CD4-positive, alpha-beta T cell treated with Interleukin-12 subunit alpha and Interleukin-12 subunit beta, for 1 hour (primary cell): ENCODE measurements around the gene ALKBH4.
"Not testable (repeated sequence)": the region's sequence is repeated elsewhere in the genome, so short reads cannot be mapped to it uniquely, and the experiment has no call there.

Source experiments
- DNase-seq: peaks from one replicate; pipeline ENCODE4 v3.0.0-alpha.2; 2020

The ALKBH4 gene

DNA sequence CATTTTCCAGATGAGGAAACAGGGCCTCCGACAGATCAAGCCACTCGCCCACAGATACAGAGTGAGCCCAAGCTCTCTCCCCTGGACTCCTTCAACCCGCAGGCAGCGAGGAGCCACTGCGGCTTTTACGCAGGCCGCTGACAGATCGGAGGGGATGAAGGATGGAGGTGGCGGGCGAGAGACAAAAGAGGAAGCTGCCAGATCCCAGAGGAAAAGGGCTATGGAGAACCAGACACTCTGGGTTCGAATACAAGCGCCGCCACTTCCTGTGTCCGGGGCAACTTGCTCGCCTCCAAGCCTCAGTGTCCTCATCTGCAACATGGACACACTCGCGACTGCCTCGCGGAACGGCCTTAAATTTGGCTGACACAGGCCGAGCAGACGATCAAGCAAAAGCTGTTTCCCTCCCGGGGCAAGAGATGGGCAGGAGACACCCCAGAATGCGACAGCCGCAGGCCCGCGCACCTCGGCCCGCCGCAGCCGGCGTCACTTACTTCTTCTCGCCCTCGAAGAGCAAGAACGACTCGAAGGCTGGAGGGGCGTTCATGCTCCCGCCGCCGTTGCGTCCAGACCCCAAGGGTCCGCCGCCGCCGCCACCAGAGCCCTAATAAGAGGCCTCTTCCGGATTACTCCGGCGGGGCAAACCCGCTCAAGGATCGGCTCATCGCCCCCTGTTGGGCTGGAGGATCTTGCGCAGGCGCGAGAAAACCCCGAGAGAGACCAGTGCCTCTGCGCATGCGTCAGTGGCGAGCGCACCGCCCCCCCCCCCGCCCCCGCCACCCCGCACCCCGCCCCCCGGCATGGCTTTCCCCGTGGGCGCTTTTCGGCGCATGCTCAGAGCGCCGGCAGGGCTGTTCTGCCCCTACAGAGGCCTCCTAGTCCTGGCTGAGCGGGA, 13.9 kb upstream of the ALKBH4 start, which contains the start of gene POLR2J:
Gene POLR2J, minus strand, starts transcription at position 609 of the 895 bp plus-strand sequence. Its CDS starts 62 bp downstream, at position 547.
- peak; percentile 96 for DNase-seq

DNA sequence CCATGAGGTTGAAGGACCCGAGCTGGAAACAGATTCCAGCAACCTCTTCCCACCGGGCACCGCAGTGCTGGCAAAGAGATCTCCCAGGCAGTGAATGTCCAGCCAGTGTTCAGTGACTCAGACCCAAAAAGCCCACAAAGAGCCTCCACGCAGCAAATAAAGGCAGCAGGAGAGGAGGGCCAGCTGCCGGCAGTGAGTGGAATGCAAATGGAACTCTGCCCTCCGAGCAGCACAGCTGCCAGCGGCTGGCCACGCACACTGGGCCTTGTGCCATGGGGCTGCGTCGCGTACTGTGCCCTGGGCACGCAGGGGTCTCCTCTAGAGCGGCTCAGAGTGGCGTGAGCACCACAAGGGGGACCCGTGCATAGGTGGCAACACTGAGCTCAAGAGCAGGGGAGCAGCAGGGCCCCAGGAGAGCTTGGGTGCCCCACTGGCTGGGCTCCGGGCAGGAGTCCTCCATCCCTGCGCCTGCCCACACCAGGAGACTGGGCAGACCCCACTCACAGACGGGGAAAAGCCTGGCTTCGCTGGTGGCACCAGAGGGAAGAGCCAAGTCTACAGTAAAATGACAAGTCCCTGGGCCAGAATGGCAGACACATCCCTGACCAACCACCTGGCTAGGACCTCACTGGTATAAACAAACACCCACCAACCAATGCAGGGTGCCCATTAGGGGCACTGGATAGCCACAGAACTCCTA, 10.2 kb upstream of the ALKBH4 start:
- not testable (repeated sequence) for DNase-seq

DNA sequence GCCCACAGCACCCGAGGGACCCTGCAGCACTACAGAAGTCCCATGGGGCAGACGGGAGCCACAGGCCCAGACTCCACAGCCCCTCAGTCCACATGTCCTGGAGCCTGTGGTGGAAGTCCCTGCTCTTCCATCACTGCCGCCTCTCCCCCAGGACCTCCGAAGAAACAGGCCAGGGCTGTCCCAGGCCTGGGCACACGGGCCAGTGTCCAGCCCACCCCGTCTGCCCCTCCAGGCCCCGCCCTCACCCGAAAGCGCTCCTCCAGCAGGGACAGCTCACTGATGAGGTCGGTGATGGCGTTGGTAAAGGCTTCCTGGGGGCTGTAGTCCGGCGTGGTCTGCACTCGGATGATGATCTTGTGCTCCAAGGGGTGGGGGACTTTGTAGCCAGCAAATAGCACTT, 9.5 kb upstream of the ALKBH4 start:
- not testable (repeated sequence) for DNase-seq

DNA sequence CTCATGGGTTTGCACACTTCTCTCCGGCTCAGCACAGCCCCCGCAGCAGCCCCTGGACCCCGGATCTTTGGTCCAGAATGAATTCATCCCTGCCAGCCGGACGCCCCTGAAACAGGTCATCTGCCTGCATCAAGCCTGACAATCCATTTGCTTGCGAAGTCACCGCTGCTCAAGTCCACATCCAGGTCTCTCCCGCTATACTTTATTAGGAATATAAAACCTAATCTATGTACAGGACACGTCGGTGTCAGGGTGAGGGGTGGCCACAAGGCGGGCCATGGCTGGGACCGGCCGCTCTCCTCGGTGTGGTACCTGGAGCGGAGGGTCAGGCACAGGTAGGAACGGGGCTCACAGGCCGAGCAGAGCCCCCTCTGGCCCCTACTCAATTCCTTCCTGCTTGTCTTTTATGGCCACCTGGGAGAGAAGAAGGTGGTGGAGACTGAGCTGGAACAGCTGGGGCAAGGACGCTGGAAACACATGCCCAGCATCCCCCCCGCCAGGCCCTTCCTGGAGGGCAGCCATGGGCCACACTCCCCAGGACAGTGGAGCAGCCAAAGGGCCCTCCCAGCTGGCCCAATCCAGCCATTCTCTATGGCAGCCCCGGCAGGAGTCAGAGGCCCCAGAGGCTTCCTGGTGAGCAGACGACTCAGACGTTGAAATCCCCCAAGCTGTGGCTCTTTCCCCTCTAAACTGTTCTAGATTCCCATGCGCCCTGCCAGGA, 8.8 kb upstream of the ALKBH4 start:
- DNase-seq = no peak

DNA sequence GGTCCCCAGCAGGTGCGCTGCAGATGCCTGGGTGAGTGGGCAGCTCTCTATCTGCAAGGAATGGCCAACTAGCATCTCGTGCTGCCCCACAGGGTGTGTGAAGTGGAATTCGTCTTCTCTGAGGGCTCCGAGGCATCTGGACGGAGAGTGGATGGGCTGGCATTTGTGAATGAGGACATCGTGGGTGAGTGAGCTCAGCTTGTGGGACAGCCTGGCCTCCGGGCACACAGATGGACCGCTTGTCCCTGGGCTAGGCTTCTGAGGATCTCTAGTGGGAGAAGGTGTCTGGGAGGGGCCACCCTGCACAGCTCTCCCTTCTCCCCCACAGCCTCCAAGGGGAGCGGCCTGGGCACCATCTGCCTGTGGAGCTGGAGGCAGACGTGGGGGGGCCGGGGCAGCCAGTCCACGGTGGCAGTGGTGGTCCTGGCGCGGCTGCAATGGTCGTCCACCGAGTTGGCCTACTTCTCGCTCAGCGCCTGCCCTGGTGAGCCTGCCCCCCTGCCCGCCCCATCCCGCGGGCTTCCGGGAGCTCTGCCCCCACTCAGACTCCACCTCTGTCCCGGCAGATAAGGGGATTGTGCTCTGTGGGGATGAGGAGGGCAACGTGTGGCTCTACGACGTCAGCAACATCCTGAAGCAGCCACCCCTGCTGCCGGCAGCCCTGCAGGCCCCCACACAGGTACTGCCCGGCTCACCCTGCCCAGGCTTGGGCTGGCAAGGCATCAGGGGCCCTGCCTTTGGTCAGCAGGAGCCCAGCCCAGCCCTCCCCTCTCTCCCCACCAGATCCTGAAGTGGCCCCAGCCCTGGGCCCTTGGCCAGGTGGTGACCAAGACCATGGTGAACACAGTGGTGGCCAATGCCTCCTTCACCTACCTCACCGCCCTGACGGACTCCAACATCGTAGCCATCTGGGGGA, 7.7 kb upstream of the ALKBH4 start:
- DNase-seq = no peak

DNA sequence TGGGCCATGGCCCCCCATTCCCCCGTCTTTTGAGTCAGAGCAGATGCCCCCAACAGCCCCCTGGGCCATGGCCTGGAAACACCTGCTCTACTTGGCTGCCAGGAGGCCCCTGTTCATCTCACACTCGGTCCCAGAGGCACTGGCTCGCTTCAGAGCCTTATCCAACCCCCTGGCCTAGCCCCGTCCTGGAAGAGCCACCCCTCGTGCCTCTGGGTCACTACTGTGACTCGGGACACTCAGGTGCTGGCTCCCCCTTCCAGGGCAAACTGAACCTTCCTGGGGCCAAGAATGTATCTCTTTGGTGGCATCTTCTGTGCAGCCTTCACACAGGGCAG, 7.1 kb upstream of the ALKBH4 start:
- DNase-seq = no peak

DNA sequence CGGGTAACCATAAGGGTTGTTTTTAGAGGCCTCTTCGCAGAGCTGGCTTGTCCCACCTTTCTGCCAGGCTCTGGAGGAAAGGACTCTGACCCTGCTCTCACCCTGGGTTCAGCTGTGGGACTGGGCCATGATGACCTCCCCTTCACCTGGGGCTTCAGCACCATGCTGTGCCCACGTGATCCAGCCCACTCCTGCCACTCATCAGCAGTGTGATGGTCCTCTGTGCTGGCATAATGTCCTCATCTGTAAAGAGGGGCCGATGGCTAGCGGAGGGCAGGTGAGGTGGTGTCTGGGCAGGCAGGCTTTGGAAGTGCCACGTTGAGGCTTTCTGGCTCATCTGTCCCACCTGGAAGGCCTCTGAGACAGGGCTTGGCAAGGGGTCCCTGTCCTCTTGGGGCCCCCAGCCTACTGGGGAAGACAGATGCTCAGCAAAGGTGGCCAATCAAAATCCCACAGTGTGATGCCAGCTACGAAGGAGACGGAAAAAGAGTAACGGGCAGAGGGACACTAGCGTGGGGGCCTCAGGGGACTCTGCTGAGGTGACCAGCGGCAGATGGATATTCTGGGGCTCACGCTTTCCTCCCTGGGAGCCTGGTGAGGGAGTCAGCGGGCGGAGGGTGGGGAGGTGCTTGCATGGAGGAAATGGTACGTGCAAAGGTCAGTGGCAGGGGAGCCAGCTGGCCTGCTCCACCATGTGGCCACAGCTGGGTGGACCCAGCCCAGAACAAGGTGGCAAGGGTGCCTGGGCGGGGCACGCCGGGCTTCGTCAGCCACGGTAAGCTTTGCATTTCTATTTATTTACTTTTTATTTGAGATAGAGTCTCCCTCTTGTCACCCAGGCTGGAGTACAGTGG, 5.5 kb upstream of the ALKBH4 start:
- no peak for DNase-seq

DNA sequence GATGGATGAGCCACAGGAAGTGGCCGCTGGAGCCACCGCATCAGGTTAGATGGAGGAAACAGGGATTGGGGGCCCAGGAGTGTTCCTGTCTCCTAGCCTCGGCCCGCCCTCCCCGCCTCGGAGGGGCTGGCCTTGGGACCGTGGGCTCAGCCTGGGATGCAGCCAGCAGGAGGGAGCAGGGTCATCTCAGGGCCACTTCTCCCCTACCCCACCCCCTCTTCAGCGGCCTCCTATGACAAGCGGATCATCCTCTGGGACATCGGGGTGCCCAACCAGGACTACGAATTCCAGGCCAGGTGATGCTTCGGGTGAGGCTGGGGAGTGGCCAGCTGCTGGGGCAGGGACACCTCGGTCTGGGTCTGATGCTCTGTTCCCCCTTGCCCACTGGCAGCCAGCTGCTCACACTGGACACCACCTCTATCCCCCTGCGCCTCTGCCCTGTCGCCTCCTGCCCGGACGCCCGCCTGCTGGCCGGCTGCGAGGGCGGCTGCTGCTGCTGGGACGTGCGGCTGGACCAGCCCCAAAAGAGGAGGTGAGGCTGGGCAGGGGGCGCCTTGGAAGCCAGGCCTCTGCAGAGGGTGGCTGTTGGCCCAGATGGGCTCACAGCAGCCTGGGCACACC, 4.8 kb upstream of the ALKBH4 start:
- DNase-seq = no peak

DNA sequence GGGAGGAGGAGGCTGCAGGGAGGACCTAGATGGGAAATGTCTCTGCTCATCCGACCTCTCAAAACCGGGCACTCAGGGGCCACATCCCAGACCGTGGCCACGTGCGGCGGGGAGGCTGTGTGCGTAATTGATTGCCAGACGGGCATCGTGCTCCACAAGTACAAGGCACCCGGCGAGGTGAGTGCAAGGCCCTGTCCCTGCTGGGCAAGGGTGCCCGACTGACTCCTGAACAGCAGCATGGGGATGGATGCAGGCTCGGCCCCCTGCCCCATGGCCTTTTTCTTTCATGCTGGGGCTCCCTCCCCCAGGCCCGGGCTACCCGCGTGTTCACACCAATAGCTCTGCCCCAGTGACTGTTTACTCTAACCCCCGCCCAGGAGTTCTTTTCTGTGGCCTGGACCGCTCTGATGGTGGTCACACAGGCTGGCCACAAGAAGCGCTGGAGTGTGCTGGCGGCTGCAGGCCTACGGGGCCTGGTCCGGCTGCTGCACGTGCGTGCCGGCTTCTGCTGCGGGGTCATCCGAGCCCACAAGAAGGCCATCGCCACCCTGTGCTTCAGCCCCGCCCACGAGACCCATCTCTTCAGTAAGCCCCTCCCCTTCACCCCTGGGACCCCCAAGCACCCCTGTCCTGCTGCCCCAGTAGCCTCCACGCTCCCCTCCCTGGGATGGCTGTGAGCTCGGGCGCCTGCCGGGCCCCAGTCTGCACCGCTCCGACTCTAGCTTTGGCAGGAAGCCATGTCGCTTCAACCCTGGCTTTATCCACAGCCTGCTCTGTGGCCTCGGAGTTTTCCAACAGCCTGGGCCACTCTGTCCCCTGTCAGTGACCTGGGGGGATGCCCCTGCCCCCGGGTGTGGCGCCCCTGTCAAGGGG, 4.1 kb upstream of the ALKBH4 start:
- DNase-seq = no peak

DNA sequence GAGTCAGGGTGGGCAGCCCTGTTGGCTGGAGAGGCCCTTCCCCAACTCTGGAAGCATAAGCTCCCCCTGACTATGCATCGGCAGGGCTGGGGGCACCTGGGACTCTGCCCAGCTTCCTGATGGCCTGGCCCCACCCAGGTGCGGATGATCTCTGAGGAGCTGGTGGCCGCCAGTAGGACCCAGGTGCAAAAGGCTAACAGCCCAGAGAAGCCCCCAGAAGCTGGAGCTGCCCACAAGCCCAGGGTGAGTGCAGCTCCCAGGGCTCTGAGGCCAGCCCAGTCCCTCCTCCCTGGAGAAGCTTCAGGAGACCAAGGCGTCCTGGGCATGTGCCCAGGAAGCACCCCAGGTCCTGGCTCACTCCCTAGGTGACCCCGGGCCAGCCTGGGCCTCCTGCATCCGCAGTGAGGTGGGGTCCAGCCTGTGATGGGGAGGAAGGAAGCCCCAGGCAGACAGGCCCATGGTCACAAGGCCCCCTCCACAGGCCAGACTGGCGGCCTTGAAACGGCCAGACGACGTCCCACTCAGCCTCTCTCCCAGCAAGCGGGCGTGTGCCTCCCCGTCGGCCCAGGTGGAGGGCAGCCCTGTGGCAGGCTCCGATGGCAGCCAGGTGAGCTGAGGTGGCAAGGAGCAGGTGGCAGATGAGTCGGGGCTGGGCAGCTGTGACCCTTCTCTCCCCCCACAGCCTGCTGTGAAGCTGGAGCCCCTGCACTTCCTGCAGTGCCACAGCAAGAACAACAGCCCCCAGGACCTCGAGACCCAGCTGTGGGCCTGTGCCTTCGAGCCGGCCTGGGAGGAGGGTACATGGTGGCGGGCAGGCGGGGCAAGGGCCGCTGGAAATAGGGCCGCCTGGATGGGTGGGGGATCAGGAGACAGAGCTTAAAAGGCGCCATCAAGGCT, 3.2 kb upstream of the ALKBH4 start:
- no peak for DNase-seq

DNA sequence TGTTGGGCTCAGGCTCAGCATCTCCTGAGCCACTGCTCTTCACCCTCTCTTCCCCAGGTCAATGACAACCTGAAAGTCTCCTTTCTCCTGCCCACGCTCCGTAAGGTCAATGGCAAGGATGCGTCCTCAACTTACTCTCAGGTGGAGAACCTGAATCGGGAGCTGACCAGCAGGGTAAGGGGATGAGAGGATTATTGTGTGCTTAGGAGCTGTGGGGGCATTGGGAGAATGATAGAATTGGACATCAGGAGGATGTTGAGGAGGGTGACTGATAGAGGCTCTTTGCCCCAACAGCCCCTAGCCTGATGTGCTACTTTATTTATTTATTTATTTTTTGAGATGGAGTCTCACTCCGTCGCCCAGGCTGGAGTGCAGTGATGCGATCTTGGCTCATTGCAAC, 1.4 kb upstream of the ALKBH4 start:
- no peak for DNase-seq

DNA sequence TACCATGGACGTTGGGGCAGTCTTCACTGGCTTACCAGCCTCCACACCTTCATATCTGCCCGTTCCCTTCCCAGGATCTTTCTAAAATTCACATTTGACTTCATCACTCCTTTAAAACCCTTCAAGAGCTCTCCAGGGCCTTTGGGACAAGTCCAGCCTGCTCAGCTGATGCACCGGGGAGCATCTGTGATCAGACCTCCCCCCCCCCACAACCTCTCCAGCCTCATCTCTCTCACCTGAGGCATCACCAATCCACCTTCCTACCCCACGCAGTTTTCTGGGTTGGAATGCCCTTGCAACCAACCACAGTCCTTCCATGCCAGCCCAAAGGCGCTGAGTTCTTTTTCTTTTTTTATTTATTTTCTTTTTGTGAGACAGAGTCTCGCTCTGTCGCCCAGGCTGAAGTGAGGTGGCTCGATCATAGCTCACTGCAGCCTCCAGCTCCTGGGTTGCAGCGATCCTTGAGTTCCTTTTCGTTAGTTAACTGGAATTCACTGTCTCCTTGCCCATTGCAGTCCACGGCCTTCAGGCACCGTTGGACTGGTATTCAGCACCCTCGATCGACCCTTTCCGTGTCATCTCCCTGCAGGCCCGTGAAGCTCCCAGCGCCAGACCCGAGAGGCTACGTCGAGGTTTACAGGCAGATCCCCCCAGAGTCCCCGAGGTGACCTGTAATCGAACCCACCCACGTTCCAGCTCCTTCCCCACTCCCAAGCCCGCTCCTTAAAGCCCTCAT, 654 bp downstream of the ALKBH4 start:
- no peak for DNase-seq

DNA sequence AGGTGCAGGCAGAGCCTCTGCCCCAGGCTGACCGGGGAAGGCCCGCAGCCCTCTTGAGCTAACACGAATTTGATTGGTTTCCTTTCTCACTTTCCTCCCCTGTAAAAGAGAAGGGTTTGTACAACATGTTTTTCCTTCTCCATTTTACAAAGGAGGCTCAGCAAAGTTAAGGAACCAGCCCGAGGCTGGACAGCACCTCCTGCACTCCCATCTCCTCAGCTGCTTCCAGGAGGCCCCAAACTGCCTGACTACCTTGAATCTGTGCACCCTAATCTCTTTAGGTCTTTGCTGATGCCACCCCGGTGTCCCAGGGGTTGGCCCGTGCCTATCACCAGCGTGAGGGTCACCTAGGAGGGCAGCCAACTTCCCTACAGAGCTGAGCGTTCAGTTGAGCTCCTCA, 4.2 kb downstream of the ALKBH4 start:
- DNase-seq = no peak

DNA sequence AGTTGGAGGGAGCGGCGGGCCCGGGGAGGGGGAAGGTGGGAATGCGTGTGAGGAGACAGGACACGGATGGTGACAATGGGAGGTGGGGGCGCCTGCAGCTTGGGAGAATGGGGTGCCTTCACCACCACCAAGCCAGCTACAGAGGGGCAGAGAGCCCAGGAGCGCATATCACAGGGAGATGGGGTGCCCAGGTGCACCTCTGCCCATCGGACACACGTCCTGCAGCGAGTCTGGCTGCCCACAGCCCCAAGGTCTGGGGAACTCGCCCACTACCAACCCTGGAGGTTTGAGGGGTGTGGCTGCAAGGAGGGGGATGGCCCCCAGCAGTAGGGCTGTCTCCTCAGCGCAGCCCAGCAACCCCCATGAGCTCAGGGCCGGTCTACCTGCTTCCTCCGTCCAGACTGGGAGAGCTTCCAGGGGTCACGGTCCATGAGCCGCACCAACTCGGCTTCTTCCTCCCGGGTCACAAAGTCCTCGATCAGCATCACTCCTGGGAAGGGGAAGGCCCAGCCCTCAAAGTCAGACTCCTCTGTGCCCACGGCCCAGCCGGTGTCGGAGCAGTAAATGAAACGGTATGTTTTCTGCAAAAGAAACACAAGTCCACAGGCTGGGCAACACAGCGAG, 5.3 kb downstream of the ALKBH4 start:
- DNase-seq = no peak

DNA sequence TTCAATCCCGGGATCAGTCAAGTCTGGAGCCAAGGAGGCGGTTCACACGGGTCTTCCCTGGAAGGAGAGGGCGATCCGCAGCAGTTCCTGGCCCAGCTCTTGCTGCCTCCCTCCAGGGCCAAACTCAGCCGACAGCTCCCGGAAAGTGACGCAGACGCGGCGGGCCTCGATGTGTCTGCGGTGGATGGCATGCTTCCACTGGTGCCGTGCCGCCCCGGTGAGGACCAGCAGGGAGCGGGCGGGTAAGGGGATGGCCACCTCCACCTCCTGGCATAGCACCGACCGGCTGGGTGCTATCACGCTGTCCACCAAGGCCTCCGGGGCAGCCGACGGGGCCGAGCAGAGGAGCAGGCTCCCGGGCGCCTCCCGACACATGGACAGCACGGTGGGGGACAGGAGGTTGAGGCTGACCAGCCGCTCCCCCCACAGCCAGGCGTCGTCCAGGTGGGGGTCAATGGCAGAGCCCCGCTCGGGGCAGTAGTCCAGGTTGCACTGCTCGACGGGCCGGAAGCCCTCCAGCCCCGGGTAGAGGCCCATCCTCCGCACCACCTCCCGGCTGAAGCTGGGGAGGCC, 7.2 kb downstream of the ALKBH4 start:
- no peak for DNase-seq

DNA sequence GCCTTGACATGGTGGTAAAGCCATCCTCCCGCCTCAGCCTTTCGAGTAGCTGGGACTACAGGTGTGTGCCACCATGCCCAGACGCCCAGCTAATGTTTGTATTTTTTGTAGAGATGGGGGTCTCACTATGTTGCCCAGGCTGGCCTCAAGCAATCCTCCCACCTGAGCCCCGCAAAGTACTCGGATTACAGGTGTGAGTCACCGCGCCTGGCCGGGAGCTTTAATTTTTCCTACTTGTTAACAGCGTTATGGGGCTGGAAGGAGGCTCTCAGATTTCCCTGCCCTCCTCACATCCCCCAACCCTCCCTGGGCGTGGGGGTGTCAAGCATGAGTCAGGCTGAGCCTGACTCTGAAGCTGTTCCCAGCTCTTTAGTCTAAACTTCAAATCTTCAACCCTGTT, 8.3 kb downstream of the ALKBH4 start:
- no peak for DNase-seq

DNA sequence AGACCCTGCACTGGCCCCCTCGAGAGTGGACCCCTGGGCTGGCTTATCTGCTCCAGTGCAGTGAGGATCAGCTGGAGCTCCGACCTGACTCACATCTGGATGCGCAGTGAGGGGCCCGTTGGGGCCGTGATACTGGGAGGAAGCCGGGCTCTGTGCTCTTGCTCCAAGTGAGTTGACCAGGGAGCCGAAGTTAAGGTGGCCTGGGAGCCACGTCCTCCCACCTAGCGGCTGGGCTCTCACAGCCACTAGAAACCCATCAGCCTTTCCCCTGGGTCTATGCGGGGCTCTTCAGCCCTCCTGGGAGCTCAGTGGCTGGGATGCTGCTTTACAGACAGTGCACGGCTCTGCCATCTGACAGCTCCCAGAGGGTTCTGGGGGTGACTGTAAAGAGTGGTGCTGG, 9.1 kb downstream of the ALKBH4 start:
- no peak for DNase-seq
